WTC11 (cell line): ENCODE data around the gene CLIC2. TPM values are rescaled to one million over a fixed set of nuclear protein-coding genes. Genes with fewer than 3 reads are reported as not detected.

Source experiments
- ATAC-seq: fragments of 200-7000 bp; cut with Tn5 transposase; 2 replicates; pipeline ENCODE4 v1.10.0; 2021; ENCODE audit warnings: mild to moderate bottlenecking, moderate library complexity
- CTCF ChIA-PET: fragments of 300-600 bp; sonication (Branson Sonifier 250); formaldehyde crosslinking; loops from one replicate; lab custom pipeline; 2021; ENCODE audit warnings: antibody characterized with exemption; lab: Charles Lee
- POLR2A ChIA-PET: fragments of 350-600 bp; sonication (Branson Sonifier 250); formaldehyde crosslinking; loops from one replicate; lab custom pipeline; 2021; ENCODE audit warnings: antibody characterized with exemption; lab: Charles Lee
- DNase-seq: peaks from one replicate; pipeline ENCODE4 v3.0.0; 2021; ENCODE audit warnings: low spot score
- H3K27ac Mint-ChIP-seq: 2 replicates; pipeline ENCODE4 v1.8.0; 2021; ENCODE audit warnings: mixed read lengths
- H3K27me3 Mint-ChIP-seq: 2 replicates; pipeline ENCODE4 v1.8.0; 2021; ENCODE audit warnings: low read depth, mild to moderate bottlenecking, moderate library complexity, mixed read lengths
- H3K36me3 Mint-ChIP-seq: 2 replicates; pipeline ENCODE4 v1.8.0; 2021; ENCODE audit warnings: mixed read lengths
- H3K4me1 Mint-ChIP-seq: 2 replicates; pipeline ENCODE4 v1.8.0; 2022; ENCODE audit warnings: mixed read lengths
- H3K4me3 Mint-ChIP-seq: 2 replicates; pipeline ENCODE4 v1.8.0; 2021; ENCODE audit warnings: mild to moderate bottlenecking, moderate library complexity, mixed read lengths
- H3K9me3 Mint-ChIP-seq: 2 replicates; pipeline ENCODE4 v1.8.0; 2021; ENCODE audit warnings: mixed read lengths
- CREB1 ChIP-seq: sonication (generic); formaldehyde crosslinking; IDR thresholded peaks from 2 replicates; pipeline ENCODE4 v1.8.0; 2023; ENCODE audit warnings: mild to moderate bottlenecking, missing genetic modification reagents
- E2F4 ChIP-seq: sonication (generic); formaldehyde crosslinking; IDR thresholded peaks from 2 replicates; pipeline ENCODE4 v1.8.1; 2022; ENCODE audit warnings: low read depth, mild to moderate bottlenecking, moderate library complexity, missing genetic modification reagents, borderline replicate concordance
- FOXJ3 ChIP-seq: sonication (generic); formaldehyde crosslinking; IDR thresholded peaks from 2 replicates; pipeline ENCODE4 v1.9.0; 2021; ENCODE audit warnings: missing genetic modification reagents, mild to moderate bottlenecking, borderline replicate concordance
- FOXP1 ChIP-seq: sonication (generic); formaldehyde crosslinking; IDR thresholded peaks from 2 replicates; pipeline ENCODE4 v1.8.0; 2022; ENCODE audit warnings: missing genetic modification reagents, mild to moderate bottlenecking, moderate library complexity, borderline replicate concordance
- GABPB1 ChIP-seq: sonication (generic); formaldehyde crosslinking; IDR thresholded peaks from 2 replicates; pipeline ENCODE4 v1.8.1; 2023; ENCODE audit warnings: mild to moderate bottlenecking, missing genetic modification reagents
- IRF2 ChIP-seq: sonication (generic); formaldehyde crosslinking; IDR thresholded peaks from 2 replicates; pipeline ENCODE4 v1.8.0; 2022; ENCODE audit warnings: low read depth, missing genetic modification reagents, borderline replicate concordance
- JUN ChIP-seq: sonication (generic); formaldehyde crosslinking; IDR thresholded peaks from 2 replicates; pipeline ENCODE4 v1.8.0; 2023; ENCODE audit warnings: mild to moderate bottlenecking, missing genetic modification reagents
- NFE2L1 ChIP-seq: sonication (generic); formaldehyde crosslinking; IDR thresholded peaks from 2 replicates; pipeline ENCODE4 v1.8.1; 2023; ENCODE audit warnings: missing genetic modification reagents
- SP1 ChIP-seq: sonication (generic); formaldehyde crosslinking; conservative IDR thresholded peaks from 2 replicates; pipeline ENCODE4 v1.8.1; 2022; ENCODE audit warnings: missing genetic modification reagents
- USF1 ChIP-seq: sonication (generic); formaldehyde crosslinking; IDR thresholded peaks from 2 replicates; pipeline ENCODE4 v1.8.0; 2022; ENCODE audit warnings: mild to moderate bottlenecking, missing genetic modification reagents
- ZNF232 ChIP-seq: sonication (generic); formaldehyde crosslinking; IDR thresholded peaks from 2 replicates; pipeline ENCODE4 v1.8.0; 2022; ENCODE audit warnings: mild to moderate bottlenecking, missing genetic modification reagents
- ZNF532 ChIP-seq: fragments of 250-450 bp; sonication (Bioruptor Pico); IDR thresholded peaks from 2 replicates; pipeline ENCODE4 v1.9.0; 2021; ENCODE audit warnings: mild to moderate bottlenecking, borderline replicate concordance
- total RNA-seq: library from RNA; stranded (reverse); gene quantifications from 3 replicates; pipeline ENCODE4 v1.2.3, GENCODE V29; 2021
- TF ChIP-seq, protein P1 (sequence below): fragments of 250-450 bp; sonication (Bioruptor Pico); IDR thresholded peaks from 2 replicates; pipeline ENCODE4 v1.9.0; 2021; ENCODE audit warnings: mild to moderate bottlenecking
- TF ChIP-seq, protein P2 (sequence below): sonication (generic); formaldehyde crosslinking; conservative IDR thresholded peaks from 2 replicates; pipeline ENCODE4 v1.8.1; 2022; ENCODE audit warnings: mild to moderate bottlenecking, missing genetic modification reagents
- TF ChIP-seq, protein P3 (sequence below): sonication (generic); formaldehyde crosslinking; IDR thresholded peaks from 2 replicates; pipeline ENCODE4 v1.8.0; 2023; ENCODE audit warnings: mild to moderate bottlenecking, missing genetic modification reagents
- TF ChIP-seq, protein P4 (sequence below): fragments of 250-450 bp; sonication (Bioruptor Pico); IDR thresholded peaks from 2 replicates; pipeline ENCODE4 v2.1.2; 2022; ENCODE audit warnings: mild to moderate bottlenecking, moderate library complexity

The CLIC2 gene
- total RNA-seq, 1 experiment from 2014 or later = 0.66 TPM

- no peaks in the 10 kb centered on the region for H3K27me3 Mint-ChIP-seq
- ATAC-seq (no peak), DNase-seq (no peak)
- H3K4me3 Mint-ChIP-seq = no peak overlapping the region
- H3K27ac Mint-ChIP-seq = no peak overlapping the region
- no peak for TF ChIP-seq CREB1 (CRISPR knock-in tag)
- TF ChIP-seq USF1 (CRISPR knock-in tag) = no peak
- no peak for TF ChIP-seq FOXP1 (CRISPR knock-in tag)
- no peak for TF ChIP-seq ZNF532 (CRISPR knock-in tag)
- no peak for TF ChIP-seq JUN (CRISPR knock-in tag)
- TF ChIP-seq E2F4 (CRISPR knock-in tag) = no peak
- TF ChIP-seq ZNF232 = no peak
- TF ChIP-seq, protein P1, sequence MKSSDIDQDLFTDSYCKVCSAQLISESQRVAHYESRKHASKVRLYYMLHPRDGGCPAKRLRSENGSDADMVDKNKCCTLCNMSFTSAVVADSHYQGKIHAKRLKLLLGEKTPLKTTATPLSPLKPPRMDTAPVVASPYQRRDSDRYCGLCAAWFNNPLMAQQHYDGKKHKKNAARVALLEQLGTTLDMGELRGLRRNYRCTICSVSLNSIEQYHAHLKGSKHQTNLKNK (CRISPR knock-in tag) = no peak
- no peak for TF ChIP-seq NFE2L1 (CRISPR knock-in tag)
- no peak for TF ChIP-seq IRF2 (CRISPR knock-in tag)
- no peaks in the 10 kb centered on the region for H3K9me3 Mint-ChIP-seq
- peaks cover 8% of the 10 kb centered on the region for H3K4me1 Mint-ChIP-seq
- ChIA-PET POLR2A (no interaction called here), CTCF (no interaction called here)
- no peaks in the 10 kb centered on the region for H3K36me3 Mint-ChIP-seq
Observed at GRCh38 chrX:155251391-155251790, 83.0 kb downstream of the CLIC2 start.

GRCh38 chrX:155247497-155247896, 86.9 kb downstream of the CLIC2 start:
- no peaks in the 10 kb centered on the region for H3K36me3 Mint-ChIP-seq
- TF ChIP-seq, protein P2, sequence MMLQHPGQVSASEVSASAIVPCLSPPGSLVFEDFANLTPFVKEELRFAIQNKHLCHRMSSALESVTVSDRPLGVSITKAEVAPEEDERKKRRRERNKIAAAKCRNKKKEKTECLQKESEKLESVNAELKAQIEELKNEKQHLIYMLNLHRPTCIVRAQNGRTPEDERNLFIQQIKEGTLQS (CRISPR knock-in tag) = no peak
- no peaks in the 10 kb centered on the region for H3K27me3 Mint-ChIP-seq
- ChIA-PET POLR2A (no interaction called here), CTCF (no interaction called here)
- H3K27ac Mint-ChIP-seq = no peak overlapping the region
- ATAC-seq (no peak), DNase-seq (no peak)
- no peaks in the 10 kb centered on the region for H3K9me3 Mint-ChIP-seq
- H3K4me3 Mint-ChIP-seq = no peak overlapping the region
- peaks cover 8% of the 10 kb centered on the region for H3K4me1 Mint-ChIP-seq

GRCh38 chrX:155246748-155247147, 87.7 kb downstream of the CLIC2 start:
- CTCF ChIA-PET = no interaction called here
- no peak for DNase-seq
- POLR2A ChIA-PET = no interaction called here
- Mint-ChIP-seq H3K4me3 (no peak overlapping the region), H3K27ac (no peak overlapping the region), H3K4me1 (peaks cover 4% of the 10 kb centered on the region), H3K36me3 (no peaks in the 10 kb centered on the region), H3K27me3 (no peaks in the 10 kb centered on the region), H3K9me3 (no peaks in the 10 kb centered on the region)
- ATAC-seq = no peak
- TF ChIP-seq FOXJ3 (no peak), GABPB1 (CRISPR knock-in tag) (no peak), NFE2L1 (CRISPR knock-in tag) (no peak), SP1 (CRISPR knock-in tag) (no peak)
- TF ChIP-seq, protein P3, sequence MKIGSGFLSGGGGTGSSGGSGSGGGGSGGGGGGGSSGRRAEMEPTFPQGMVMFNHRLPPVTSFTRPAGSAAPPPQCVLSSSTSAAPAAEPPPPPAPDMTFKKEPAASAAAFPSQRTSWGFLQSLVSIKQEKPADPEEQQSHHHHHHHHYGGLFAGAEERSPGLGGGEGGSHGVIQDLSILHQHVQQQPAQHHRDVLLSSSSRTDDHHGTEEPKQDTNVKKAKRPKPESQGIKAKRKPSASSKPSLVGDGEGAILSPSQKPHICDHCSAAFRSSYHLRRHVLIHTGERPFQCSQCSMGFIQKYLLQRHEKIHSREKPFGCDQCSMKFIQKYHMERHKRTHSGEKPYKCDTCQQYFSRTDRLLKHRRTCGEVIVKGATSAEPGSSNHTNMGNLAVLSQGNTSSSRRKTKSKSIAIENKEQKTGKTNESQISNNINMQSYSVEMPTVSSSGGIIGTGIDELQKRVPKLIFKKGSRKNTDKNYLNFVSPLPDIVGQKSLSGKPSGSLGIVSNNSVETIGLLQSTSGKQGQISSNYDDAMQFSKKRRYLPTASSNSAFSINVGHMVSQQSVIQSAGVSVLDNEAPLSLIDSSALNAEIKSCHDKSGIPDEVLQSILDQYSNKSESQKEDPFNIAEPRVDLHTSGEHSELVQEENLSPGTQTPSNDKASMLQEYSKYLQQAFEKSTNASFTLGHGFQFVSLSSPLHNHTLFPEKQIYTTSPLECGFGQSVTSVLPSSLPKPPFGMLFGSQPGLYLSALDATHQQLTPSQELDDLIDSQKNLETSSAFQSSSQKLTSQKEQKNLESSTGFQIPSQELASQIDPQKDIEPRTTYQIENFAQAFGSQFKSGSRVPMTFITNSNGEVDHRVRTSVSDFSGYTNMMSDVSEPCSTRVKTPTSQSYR (CRISPR knock-in tag) = no peak
- TF ChIP-seq, protein P4, sequence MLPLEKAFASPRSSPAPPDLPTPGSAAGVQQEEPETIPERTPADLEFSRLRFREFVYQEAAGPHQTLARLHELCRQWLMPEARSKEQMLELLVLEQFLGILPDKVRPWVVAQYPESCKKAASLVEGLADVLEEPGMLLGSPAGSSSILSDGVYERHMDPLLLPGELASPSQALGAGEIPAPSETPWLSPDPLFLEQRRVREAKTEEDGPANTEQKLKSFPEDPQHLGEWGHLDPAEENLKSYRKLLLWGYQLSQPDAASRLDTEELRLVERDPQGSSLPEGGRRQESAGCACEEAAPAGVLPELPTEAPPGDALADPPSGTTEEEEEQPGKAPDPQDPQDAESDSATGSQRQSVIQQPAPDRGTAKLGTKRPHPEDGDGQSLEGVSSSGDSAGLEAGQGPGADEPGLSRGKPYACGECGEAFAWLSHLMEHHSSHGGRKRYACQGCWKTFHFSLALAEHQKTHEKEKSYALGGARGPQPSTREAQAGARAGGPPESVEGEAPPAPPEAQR = no peak
